ENCODE results near the gene GALNT1. TPM values are rescaled to one million over a fixed set of nuclear protein-coding genes. Genes with fewer than 3 reads are reported as not detected.
A peak's percentile ranks its signal among the peaks of the same experiment; 100 is the strongest.

GALNT1 gene
- total RNA-seq, 1 donor from 2014 or later = 261 TPM

DNA sequence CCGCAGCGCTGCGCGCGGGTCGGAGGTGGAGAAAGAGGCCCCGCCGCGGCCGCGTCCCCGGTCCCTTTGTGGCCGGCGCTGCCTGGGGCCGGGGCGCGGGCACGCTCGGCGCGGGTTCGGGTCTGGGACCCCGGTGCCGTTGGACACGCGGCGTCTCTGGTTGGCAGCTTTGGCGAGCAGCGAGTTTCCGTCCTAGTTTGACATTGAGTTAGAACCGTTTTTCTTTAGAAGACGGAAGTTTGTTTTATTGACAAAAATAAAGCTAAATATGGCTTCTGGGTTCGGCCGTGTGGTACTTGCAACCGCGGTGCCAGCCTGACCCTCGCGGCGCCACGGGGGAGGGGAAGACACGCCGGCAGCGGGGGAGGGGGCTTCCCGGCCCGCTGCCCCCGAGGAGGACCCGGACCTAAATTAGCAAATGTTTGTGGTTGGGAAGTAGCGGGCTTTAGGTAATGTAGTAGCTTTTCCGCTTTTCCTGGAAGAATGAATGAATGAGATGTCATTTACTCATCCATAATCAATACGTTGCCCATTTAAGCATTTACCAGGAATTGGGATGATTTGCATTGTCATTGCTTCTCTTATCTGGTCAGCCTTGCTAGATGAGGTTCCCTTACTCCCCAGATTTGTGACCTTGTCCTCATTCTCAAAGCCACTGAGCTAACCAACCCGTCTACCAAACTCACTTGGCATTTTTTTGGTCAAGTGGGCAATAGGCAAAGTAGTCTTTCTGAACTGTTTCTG, 530 bp downstream of the GALNT1 start:
- DNase-seq (ENCODE audit: low read depth, low spot score) = no peak

- no peak for DNase-seq (ENCODE audit: low read depth, low spot score)
Observed at GRCh38 chr18:35582899-35583558, 1.5 kb downstream of the GALNT1 start.

DNA sequence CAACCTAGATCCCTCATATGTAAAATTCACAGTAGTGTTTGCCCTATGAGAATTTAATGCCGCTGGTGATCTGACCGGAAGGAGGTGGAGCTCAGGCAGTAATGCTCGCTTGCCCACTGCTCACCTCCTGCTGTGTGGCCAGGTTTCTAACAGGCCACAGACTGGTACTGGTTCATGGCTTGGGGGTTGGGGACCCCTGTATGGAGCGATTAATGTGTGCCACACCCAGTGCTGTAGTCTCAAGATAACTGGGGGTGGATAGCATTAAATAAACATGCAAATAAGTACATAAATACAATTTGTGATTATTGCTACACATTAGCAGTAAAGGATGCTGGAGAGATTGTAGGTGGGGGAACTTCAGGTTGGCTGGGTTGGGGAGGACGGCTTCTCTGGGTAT, 3.2 kb downstream of the GALNT1 start:
- DNase-seq (ENCODE audit: low read depth, low spot score) = no peak

DNA sequence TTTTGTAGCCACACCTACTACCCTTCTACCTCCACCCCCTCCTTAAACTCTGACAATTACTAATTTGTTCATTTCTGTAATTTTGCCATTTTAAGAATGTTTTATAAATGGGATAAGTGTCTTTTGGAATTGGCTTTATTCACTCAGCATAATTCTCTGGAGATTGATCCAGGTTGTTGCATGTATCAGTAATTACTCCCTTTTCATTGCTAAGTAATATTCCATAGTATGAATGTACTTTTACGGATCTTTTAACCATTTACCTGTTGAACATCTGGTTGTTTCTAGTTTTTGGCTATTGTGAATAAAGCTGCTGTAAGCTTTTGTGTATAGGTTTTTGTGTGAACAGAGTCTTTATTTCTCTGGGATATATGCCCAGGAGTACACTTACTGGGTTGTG, 4.1 kb downstream of the GALNT1 start:
- no peak for DNase-seq (ENCODE audit: low read depth, low spot score)

- DNase-seq (ENCODE audit: low read depth, low spot score) = no peak
Observed at GRCh38 chr18:35588122-35588521, 6.6 kb downstream of the GALNT1 start.

GRCh38 chr18:35588995-35589394, 7.5 kb downstream of the GALNT1 start:
- no peak for DNase-seq (ENCODE audit: low read depth, low spot score)

DNA sequence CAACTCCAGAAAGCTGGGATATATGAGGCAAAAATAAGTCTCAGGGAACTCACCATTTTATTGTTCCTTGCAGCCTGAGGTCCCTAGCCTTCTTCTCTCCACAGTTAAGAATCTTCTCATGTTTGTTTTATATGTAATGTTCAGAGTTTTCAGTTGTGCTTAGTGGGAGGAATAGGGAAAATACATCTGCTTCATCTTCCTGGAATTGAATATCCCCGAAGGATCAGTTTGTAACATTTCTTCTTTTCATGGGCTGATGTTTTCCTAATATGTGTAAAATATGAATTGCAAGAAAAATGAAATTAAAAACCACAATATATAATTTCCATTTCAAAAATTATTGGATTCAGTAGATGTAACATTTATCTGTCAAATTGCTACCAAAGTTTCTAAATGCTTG, 8.0 kb downstream of the GALNT1 start:
- no peak for DNase-seq (ENCODE audit: low read depth, low spot score)

DNA sequence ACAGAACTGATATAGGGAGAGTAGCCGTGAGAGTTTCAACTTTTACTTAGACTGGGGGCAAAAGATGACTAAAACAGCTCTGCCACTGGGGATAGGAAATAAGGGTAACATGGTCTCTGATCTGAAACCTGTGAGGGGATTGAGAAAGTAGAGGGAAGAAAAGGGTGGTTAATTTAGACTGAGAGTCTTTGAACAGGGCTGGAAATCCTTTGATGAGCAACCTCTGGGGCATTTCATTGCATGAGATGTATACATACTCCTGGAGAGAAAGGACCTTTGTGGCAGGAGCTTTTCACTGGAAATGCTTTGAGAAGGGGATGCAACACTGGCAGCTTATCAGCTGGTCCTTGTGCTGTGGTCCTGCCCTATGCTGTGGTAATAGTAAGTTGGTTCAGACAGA, 9.4 kb downstream of the GALNT1 start:
- DNase-seq (ENCODE audit: low read depth, low spot score) = no peak

DNA sequence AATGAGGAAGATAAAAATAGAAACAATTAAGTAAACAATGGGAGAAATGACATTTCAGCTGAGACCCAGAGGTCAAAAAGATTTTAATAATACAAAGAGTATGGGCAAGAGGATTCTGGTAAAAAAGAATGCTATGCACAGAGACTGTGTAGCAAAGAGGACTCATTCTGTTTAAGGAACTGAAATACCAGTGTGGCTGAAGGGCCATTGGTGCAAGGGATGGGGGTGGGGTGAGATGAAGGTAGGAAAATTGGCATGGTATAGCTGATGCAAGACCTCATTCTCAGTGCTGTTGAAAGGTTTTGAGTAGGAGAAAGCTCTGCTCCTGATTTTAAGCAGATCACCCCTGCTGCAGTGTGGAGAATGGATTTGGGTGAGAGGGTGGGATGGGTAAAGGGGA, 10.8 kb downstream of the GALNT1 start:
- no peak for DNase-seq (ENCODE audit: low read depth, low spot score)

DNA sequence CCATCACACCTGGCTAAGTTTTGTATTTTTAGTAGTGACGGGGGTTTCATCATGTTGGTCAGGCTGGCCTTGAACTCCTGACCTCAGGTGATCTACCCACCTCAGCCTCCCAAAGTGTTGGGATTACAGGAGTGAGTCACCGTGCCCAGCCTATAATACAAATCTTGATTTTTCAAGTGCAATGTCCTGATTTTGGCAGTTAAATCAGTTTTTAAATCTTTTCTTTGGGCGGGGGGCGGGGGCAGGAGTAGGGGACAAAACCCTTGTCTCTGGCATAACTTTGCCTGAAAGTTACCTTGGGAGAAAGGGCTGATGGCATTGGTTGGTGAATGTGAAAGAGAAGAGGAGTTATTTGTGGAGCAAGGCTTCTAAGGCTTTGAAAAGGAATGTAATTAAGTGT, 12.3 kb downstream of the GALNT1 start:
- no peak for DNase-seq (ENCODE audit: low read depth, low spot score)

- no peak for DNase-seq (ENCODE audit: low read depth, low spot score)
Observed at GRCh38 chr18:35597758-35598157, 16.2 kb downstream of the GALNT1 start.

- no peak for DNase-seq (ENCODE audit: low read depth, low spot score)
Observed at GRCh38 chr18:35602193-35602820, 20.8 kb downstream of the GALNT1 start.

GRCh38 chr18:35603008-35603407, 21.5 kb downstream of the GALNT1 start:
- DNase-seq (ENCODE audit: low read depth, low spot score) = no peak

DNA sequence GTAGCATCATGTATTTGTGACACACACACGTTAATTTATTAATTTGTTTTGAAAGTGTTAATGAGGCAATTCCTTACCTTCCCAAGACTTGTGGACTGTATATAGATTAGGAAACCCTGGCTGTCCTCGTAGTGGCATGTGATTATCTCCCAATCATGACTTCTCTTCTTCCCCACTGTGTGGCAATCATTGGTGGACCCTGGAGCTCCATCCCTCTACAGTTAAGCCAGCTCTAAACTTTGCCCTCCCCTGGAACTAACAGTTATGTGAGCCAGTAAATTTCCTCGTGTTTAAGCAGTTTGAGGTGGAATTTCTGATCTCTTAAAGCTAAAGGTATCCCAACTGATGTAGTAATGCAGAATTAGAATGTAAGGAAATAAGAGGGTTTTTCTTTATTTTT, 22.0 kb downstream of the GALNT1 start:
- DNase-seq (ENCODE audit: low read depth, low spot score) = no peak

GRCh38 chr18:35604369-35604768, 22.8 kb downstream of the GALNT1 start:
- no peak for DNase-seq (ENCODE audit: low read depth, low spot score)

DNA sequence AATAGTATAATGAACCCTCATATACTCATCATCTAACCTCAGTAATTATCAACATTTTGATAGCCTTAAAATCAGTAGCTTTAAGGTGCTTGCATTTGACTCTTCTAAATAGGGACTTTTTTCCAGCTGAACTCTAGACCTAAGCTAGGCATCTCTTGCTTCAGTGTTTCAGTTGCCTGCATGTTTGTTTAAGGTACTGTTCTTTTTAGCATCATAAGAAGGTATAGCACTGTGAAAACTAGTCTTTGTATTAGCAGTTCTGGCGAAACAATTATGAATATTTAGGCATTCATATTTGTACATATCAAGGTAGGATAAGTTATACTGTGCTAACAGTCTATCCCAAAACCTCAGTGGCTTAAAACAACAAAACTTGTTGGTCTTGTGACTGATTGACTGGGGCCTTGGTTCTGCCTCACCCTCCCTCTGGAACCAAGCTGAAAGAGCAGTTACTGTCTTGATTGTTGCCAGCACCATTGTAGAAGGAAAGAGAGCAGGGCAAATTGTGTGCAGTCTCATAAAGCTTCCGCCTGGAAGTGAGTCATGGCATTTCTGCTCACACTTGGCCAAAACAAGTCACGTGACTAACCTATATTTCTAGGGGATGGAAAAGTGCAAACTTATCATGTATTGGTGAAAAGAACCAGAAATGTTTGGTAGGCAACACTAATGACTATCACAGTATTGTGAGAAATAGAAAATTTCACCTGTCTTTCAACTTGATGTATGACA, 24.3 kb downstream of the GALNT1 start:
- peak; percentile 64 for DNase-seq (ENCODE audit: low read depth, low spot score)

GRCh38 chr18:35609236-35609635, 27.7 kb downstream of the GALNT1 start:
- DNase-seq (ENCODE audit: low read depth, low spot score) = no peak

- DNase-seq (ENCODE audit: low read depth, low spot score) = no peak
Observed at GRCh38 chr18:35610089-35610488, 28.5 kb downstream of the GALNT1 start.

DNA sequence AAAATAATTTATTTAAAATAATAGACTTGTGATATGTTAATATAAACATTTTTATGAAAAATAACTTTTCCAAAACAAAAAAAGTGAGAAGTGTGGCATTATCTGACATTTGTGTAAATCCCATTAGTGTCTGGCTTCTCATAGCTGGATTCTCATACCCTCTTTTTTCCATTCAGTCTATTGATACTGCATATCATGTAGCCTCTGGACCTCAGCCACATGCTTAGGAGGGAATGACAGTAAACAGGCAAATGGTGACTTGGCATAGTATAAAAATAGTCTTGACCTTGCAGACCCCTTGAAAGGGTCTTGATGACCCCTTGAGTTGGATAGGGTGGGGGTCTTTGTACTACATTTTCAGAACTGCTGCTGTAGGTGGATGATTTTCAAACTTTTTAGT, 29.2 kb downstream of the GALNT1 start:
- no peak for DNase-seq (ENCODE audit: low read depth, low spot score)

DNA sequence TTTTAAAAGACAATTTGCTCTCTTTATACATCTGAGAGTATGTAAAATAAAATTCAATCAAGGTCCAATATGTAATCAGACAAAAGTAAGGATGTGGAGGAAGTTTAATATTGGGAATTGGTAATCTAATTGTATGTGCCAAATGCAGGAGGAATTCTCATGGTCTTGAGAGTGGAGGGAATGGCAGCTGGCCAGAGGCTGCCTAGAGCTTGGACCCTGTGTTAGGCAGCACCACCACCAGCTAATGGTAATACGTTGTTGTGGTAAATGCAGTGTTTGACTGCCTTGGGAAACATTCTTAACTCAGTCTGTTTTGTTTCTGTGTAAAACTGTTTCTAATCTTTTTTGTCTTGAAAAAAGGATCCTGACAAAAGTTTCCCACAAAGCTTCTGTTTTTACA, 30.0 kb downstream of the GALNT1 start:
- DNase-seq (ENCODE audit: low read depth, low spot score) = no peak

DNA sequence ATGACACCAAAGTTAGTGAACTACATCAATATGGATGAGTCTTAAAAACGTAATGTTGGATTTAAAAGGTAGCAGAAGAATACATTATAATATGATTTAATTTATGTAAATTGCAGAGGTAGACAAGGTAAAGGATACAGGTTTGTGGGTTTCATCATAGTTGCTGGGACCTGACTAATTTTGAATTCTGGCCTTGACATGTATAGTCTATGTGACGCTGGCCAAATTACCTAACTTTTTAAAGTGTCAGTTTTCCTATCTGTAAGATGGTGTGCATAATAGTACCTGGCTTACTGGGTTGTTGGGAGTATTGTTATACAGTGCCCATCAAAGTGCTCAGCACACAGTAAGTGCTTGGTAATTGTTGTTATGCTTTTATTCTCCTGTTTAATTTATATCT, 34.5 kb downstream of the GALNT1 start:
- DNase-seq (ENCODE audit: low read depth, low spot score) = no peak
